GM12891 (cell line): ENCODE measurements around the gene HS6ST3.

ENCODE experiments used
- POLR2A ChIP-seq: IDR thresholded peaks from 2 replicates; pipeline ENCODE4 v1.6.1; 2011; ENCODE audit warnings: low read depth, low read length, control low read depth
- POLR2AphosphoS5 ChIP-seq: IDR thresholded peaks from 2 replicates; pipeline ENCODE4 v1.6.1; 2011; ENCODE audit warnings: low read depth, low read length, control low read depth
- POU2F2 ChIP-seq: IDR thresholded peaks from 2 replicates; pipeline ENCODE4 v1.6.1; 2011; ENCODE audit warnings: low read depth, mild to moderate bottlenecking, control low read depth, low read length, moderate library complexity
- SPI1 ChIP-seq: IDR thresholded peaks from 2 replicates; pipeline ENCODE4 v1.6.1; 2011; ENCODE audit warnings: low read depth, low read length, control low read depth
- TAF1 ChIP-seq: IDR thresholded peaks from 2 replicates; pipeline ENCODE4 v1.6.1; 2011; ENCODE audit warnings: low read depth, low read length, control low read depth

DNA sequence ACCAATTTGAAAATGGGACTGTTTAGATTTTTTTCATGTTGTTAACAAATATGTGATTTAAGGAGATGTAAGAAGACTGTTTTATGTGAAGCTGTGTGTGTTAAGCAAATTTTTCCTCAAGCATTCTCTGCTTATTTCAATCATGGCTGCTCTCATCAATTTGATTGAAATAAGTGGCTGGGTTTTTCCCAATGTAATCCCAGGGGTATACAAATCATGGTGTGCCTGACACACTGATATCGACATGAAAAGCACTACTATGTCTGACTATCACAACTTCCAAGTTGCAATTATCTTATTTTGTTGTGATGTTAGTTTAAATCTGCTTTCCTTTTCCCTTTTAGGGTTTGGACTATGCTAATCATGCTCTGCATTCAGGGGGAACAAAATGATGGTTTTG is 283.7 kb downstream of the HS6ST3 start:
- no peak for TF ChIP-seq TAF1
- no peak for TF ChIP-seq POLR2AphosphoS5
- no peak for TF ChIP-seq POLR2A
- TF ChIP-seq SPI1, result no peak
- TF ChIP-seq POU2F2, result no peak
